Panc1 (cell line): ENCODE data around the gene CEMIP.

Experiments used
- CTCF ChIP-seq: fragments of 450-650 bp; IDR thresholded peaks from 2 replicates; pipeline ENCODE4 v1.5.1; 2017; ENCODE audit warnings: mild to moderate bottlenecking
- SIN3A ChIP-seq: IDR thresholded peaks from 2 replicates; pipeline ENCODE4 v1.6.1; 2012; ENCODE audit warnings: low read depth, mild to moderate bottlenecking, low read length, moderate library complexity, borderline replicate concordance; ENCODE audit not compliant: insufficient read depth

GRCh38 chr15:80979538-80980200 lies 200.5 kb downstream of the CEMIP start:
- TF ChIP-seq SIN3A (no peak), CTCF (no peak)
